Measurements from ENCODE around the gene SLCO4A1.

SLCO4A1 gene

GRCh38 chr20:62696434-62696957, 54.2 kb downstream of the SLCO4A1 start:
- no peak for TF ChIP-seq CTCF (IDR thresholded peaks at IDR 0.05; ENCODE audit: borderline replicate concordance, insufficient read depth, low read depth, low read length)

GRCh38 chr20:62696989-62697388, 54.7 kb downstream of the SLCO4A1 start:
- no peak overlapping the region for H3K4me3 ChIP-seq (ENCODE audit: low read depth, low read length)
- no peak for TF ChIP-seq CTCF (IDR thresholded peaks at IDR 0.05; ENCODE audit: borderline replicate concordance, insufficient read depth, low read depth, low read length)

More at GRCh38 chr20:62696434-62696957, 54.2 kb downstream of the SLCO4A1 start:
- H3K4me3 ChIP-seq (ENCODE audit: low read depth, low read length): no peak overlapping the region

GRCh38 chr20:62697468-62697912, 55.2 kb downstream of the SLCO4A1 start:
- no peak overlapping the region for H3K4me3 ChIP-seq (ENCODE audit: low read depth, low read length)
- TF ChIP-seq CTCF (IDR thresholded peaks at IDR 0.05; ENCODE audit: borderline replicate concordance, insufficient read depth, low read depth, low read length): no peak

- no peak for TF ChIP-seq CTCF (IDR thresholded peaks at IDR 0.05; ENCODE audit: borderline replicate concordance, insufficient read depth, low read depth, low read length)
- no peak overlapping the region for H3K4me3 ChIP-seq (ENCODE audit: low read depth, low read length)
Observed at GRCh38 chr20:62698231-62698630, 55.9 kb downstream of the SLCO4A1 start.

GRCh38 chr20:62699296-62699695, 57.0 kb downstream of the SLCO4A1 start:
- no peak for TF ChIP-seq CTCF (IDR thresholded peaks at IDR 0.05; ENCODE audit: borderline replicate concordance, insufficient read depth, low read depth, low read length)
- H3K4me3 ChIP-seq (ENCODE audit: low read depth, low read length): no peak overlapping the region

- no peak for TF ChIP-seq CTCF (IDR thresholded peaks at IDR 0.05; ENCODE audit: borderline replicate concordance, insufficient read depth, low read depth, low read length)
Observed at GRCh38 chr20:62699741-62700140, 57.4 kb downstream of the SLCO4A1 start.

GRCh38 chr20:62700261-62700930, 58.1 kb downstream of the SLCO4A1 start:
- no peak overlapping the region for H3K4me3 ChIP-seq (ENCODE audit: low read depth, low read length)
- no peak for TF ChIP-seq CTCF (IDR thresholded peaks at IDR 0.05; ENCODE audit: borderline replicate concordance, insufficient read depth, low read depth, low read length)

More at GRCh38 chr20:62699741-62700140, 57.4 kb downstream of the SLCO4A1 start:
- no peak overlapping the region for H3K4me3 ChIP-seq (ENCODE audit: low read depth, low read length)

Measured in GM12875 (cell line).